Kidney epithelial cell (primary cell): ENCODE measurements around the gene FYN. TPM values are rescaled to one million over a fixed set of nuclear protein-coding genes. Genes with fewer than 3 reads are reported as not detected.

ENCODE experiments used
- DNase-seq: peaks from one replicate; pipeline ENCODE4 v3.0.0-alpha.2; 2010; ENCODE audit warnings: low read depth
- H3K27me3 ChIP-seq: 2 replicates; pipeline ENCODE4 v1.6.0; 2011; ENCODE audit warnings: low read length; ENCODE audit not compliant: control insufficient read depth, insufficient read depth
- H3K36me3 ChIP-seq: 2 replicates; pipeline ENCODE4 v1.5.1; 2011; ENCODE audit warnings: low read length; ENCODE audit not compliant: control insufficient read depth, insufficient read depth
- H3K4me3 ChIP-seq: 2 replicates; pipeline ENCODE4 v1.5.1; 2011; ENCODE audit warnings: low read depth, mild to moderate bottlenecking, control low read depth, low read length
- total RNA-seq: library from RNA; depleted of rRNA; stranded (reverse); fragments of >200 nt; gene quantifications from 2 replicates; pipeline ENCODE4 v1.2.3, GENCODE V29; 2015
- TF ChIP-seq, protein P1 (sequence below): IDR thresholded peaks from 2 replicates; pipeline ENCODE4 v1.5.1; 2011; ENCODE audit warnings: mild to moderate bottlenecking, moderate library complexity, low read length, control low read depth, inconsistent platforms; ENCODE audit not compliant: insufficient read depth, poor library complexity, severe bottlenecking

FYN gene
- total RNA-seq, 1 donor from 2014 or later = 133 TPM

DNA sequence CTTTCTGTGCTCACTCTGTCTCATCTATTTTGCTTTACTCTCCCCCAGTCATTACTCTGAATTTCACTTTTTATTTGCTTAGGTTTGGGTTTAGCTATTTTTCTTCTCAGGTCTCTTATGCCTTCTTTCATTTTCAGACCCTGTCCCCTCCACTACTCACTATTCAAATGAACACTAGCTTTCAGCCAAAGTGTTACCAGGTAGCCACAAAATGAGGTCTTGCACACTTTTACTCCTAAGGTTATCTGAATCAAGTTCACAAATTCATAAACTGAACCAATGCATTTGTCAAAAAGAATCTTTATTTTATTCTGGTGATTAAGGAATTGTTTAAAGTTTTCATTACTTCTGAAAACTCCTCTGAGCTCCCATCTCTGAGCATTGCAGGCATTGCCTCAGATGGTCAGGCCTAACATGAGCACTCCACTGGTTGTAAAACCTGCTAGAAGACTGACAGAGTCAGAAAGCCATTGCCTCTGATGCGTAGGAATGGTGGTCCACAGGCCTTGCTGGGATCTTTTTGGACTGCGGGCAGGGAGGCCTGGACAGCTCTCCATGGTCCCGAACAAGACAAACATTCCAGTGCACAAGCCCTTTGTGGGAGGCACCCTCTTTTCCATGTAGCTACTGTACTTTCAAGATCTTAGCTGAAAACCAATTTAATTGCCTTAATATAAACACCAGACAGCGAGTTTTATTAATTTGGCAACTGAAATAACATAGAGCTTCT, 48.5 kb downstream of the FYN start:
- TF ChIP-seq, protein P1, sequence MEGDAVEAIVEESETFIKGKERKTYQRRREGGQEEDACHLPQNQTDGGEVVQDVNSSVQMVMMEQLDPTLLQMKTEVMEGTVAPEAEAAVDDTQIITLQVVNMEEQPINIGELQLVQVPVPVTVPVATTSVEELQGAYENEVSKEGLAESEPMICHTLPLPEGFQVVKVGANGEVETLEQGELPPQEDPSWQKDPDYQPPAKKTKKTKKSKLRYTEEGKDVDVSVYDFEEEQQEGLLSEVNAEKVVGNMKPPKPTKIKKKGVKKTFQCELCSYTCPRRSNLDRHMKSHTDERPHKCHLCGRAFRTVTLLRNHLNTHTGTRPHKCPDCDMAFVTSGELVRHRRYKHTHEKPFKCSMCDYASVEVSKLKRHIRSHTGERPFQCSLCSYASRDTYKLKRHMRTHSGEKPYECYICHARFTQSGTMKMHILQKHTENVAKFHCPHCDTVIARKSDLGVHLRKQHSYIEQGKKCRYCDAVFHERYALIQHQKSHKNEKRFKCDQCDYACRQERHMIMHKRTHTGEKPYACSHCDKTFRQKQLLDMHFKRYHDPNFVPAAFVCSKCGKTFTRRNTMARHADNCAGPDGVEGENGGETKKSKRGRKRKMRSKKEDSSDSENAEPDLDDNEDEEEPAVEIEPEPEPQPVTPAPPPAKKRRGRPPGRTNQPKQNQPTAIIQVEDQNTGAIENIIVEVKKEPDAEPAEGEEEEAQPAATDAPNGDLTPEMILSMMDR = no peak
- DNase-seq = no peak

DNA sequence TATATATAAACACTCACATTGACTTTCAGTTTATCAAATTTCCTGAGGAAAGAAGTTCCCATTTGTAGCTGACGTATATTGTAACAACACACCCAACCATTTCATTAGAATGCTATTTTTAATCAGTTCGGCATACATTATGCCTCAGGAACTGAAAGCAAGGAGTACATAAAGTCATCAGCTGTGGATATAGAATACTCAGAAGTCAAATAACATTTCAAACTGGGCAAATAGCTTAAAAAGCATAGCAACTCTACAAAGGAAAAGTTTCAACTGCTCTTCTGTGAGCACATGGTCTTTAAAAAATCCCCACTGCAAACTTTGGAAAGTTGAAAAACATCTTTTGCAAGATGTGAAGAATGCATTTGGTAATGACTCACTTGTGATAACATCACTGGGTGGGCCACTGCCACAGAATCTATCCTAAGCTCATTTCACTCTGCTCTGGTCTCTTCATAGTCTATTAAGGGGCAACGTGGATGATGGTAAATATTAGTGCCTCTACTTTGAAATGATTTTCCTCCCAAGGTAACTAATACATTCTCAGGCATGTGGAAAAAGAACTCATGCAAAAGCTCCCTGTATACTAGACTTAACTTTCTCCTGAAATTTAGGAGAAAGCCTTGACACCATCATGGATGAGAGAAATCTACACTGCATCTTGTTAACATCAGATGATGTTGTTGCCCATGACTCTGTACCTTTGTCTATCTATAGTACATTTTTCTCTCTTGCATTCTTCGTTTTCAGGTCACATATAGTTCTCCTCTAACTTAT, 49.2 kb downstream of the FYN start:
- Histone ChIP-seq H3K36me3 (no peaks in the 10 kb centered on the region), H3K4me3 (no peak overlapping the region), H3K27me3 (no peaks in the 10 kb centered on the region)
- DNase-seq = no peak
- TF ChIP-seq, protein P1 = no peak

More for the DNA sequence above, 48.5 kb downstream of the FYN start:
- H3K4me3 ChIP-seq = no peak overlapping the region
- no peaks in the 10 kb centered on the region for H3K36me3 ChIP-seq
- H3K27me3 ChIP-seq = no peaks in the 10 kb centered on the region

DNA sequence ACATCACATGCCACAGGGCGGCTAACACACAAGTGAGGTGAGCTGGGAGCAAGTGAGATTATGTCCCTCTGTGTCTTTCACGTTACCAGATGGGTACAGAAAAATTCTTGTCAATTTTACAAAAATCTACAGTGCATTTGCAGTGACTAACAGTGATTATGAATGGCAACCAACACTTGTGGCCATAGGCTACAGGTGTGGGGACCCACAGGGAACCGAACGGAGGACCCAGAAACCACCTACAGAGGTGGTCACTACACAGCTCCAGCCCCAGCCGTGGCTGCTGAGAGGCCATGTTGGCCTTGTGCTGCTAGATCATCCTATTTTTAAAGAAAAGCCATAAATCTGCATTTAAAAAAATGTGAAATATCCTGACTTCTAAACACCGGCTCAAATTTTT, 50.2 kb downstream of the FYN start:
- DNase-seq = no peak
- TF ChIP-seq, protein P1 = no peak
- H3K36me3 ChIP-seq = no peaks in the 10 kb centered on the region
- no peaks in the 10 kb centered on the region for H3K27me3 ChIP-seq
- no peak overlapping the region for H3K4me3 ChIP-seq

DNA sequence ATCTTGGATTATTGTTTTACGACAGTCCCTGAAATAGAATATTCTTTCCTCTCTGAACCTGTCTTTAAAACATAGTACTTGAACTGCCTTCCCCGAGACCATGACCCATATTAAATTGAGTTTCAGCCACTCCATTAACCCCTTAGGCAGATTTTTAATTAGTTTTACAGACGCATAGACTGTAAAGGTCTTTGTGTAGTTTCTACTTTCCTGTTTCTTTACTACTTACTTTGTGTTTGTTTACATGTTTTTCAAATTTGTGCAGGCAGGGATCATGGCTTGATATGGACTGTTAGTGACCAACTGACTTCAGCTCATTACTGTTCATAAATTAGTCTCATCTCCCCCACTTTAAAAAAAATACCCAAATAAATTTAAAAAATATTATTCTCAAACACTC, 53.8 kb downstream of the FYN start:
- Histone ChIP-seq H3K36me3 (no peaks in the 10 kb centered on the region), H3K4me3 (no peak overlapping the region), H3K27me3 (no peaks in the 10 kb centered on the region)
- TF ChIP-seq, protein P1 = no peak
- DNase-seq = no peak

DNA sequence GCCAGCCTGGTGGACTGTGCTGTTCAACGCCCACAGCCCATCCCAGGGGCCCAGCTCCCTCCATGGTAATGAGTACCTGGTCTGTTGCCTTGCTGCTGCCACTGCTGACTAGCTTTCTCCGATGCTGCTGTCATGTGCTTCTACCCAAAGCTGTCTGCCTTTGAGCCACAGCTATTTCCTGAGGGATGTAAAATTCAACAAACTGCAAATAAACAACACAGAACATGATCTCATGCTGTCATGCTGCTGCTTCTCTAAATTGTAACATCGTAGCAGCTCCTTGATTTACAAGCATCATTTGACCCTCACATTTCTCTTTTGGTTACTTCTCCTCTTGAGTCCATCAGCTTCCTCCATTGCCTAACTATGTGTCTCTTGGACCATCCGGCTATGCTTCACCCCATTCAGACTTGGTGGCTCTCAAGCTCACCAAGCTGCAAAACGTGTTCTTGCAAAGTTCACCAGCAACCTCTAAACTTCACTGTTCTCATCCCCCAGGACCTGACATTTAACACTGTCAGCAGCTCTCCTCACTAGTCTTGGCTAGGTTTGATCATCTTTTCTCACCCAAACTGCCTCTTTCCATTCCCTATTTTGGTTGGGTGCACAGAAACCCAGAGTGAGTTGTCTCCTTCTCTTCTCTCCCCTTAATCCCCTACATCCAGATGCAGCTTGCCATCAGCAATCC, 54.6 kb downstream of the FYN start:
- H3K4me3 ChIP-seq = no peak overlapping the region
- no peak for DNase-seq
- TF ChIP-seq, protein P1 = no peak
- no peaks in the 10 kb centered on the region for H3K27me3 ChIP-seq
- no peaks in the 10 kb centered on the region for H3K36me3 ChIP-seq
